Smooth muscle cell (in vitro differentiated cells): ENCODE measurements around the gene NCS1. TPM values are rescaled to one million over a fixed set of nuclear protein-coding genes. Genes with fewer than 3 reads are reported as not detected.
A peak's percentile ranks its signal among the peaks of the same experiment; 100 is the strongest.

ENCODE experiments used
- DNase-seq: peaks from one replicate; lab custom pipeline; 2025; ENCODE audit not compliant: unreplicated experiment; lab: John Stamatoyannopoulos, UW
- H2AFZ ChIP-seq: fragments of 200-600 bp; sonication (generic); 2 replicates; pipeline ENCODE4 v1.6.0; 2016; ENCODE audit warnings: antibody characterized with exemption, low read depth, mild to moderate bottlenecking
- H3F3A ChIP-seq: fragments of 200-600 bp; sonication (generic); 2 replicates; pipeline ENCODE4 v1.6.0; 2017; ENCODE audit warnings: antibody characterized with exemption, low read depth
- H3K27ac ChIP-seq: fragments of 200-600 bp; sonication (generic); 2 replicates; pipeline ENCODE4 v1.5.1; 2016; ENCODE audit warnings: low read depth, mild to moderate bottlenecking
- H3K27me3 ChIP-seq: fragments of 200-600 bp; sonication (generic); 2 replicates; pipeline ENCODE4 v1.6.1; 2016; ENCODE audit warnings: low read depth, mild to moderate bottlenecking
- H3K36me3 ChIP-seq: fragments of 200-600 bp; sonication (generic); 2 replicates; pipeline ENCODE4 v1.5.1; 2016; ENCODE audit warnings: low read depth
- H3K4me1 ChIP-seq: fragments of 200-600 bp; sonication (generic); 2 replicates; pipeline ENCODE4 v1.5.1; 2016; ENCODE audit warnings: low read depth
- H3K4me2 ChIP-seq: fragments of 200-600 bp; sonication (generic); 2 replicates; pipeline ENCODE4 v1.6.0; 2016; ENCODE audit warnings: mild to moderate bottlenecking
- H3K4me3 ChIP-seq: fragments of 200-600 bp; sonication (generic); 2 replicates; pipeline ENCODE4 v1.5.1; 2016; ENCODE audit warnings: mild to moderate bottlenecking
- H3K79me2 ChIP-seq: fragments of 200-600 bp; sonication (generic); 2 replicates; pipeline ENCODE4 v1.6.0; 2016; ENCODE audit warnings: low read depth, mild to moderate bottlenecking
- H3K9ac ChIP-seq: fragments of 200-600 bp; sonication (generic); 2 replicates; pipeline ENCODE4 v1.6.0; 2016; ENCODE audit warnings: low read depth
- H3K9me3 ChIP-seq: fragments of 200-600 bp; sonication (generic); replicated peaks from 2 replicates; pipeline ENCODE4 v1.5.1; 2016; ENCODE audit warnings: low read depth
- H4K20me1 ChIP-seq: fragments of 200-600 bp; sonication (generic); 2 replicates; pipeline ENCODE4 v1.6.0; 2016; ENCODE audit warnings: low read depth
- CTCF ChIP-seq: fragments of 200-600 bp; sonication (generic); IDR thresholded peaks from 2 replicates; pipeline ENCODE4 v1.5.1; 2017; ENCODE audit warnings: borderline replicate concordance, mild to moderate bottlenecking, antibody characterized with exemption; ENCODE audit not compliant: insufficient read depth, poor library complexity, severe bottlenecking
- WGBS: methylation state at CpG from one replicate; pipeline ENCODE4 v1.1.7; 2016; ENCODE audit warnings: low lambda C conversion rate; 5-methylcytosine and 5-hydroxymethylcytosine counted together
- polyA plus RNA-seq: library from polyadenylated mRNA; unstranded; fragments of >200 nt; fragmentation: Nextera tagmentation; extraction: Ambion mirVana; gene quantifications from 2 replicates; pipeline ENCODE4 v1.2.1, GENCODE V29; 2016
- total RNA-seq: library from RNA; depleted of rRNA; stranded (reverse); fragments of >200 nt; gene quantifications from 2 replicates; pipeline ENCODE4 v1.2.3, GENCODE V29; 2014

Gene NCS1
- total and polyA plus RNA-seq, 2 experiments from 2014 or later, result 28.0 to 59.3 TPM

DNA sequence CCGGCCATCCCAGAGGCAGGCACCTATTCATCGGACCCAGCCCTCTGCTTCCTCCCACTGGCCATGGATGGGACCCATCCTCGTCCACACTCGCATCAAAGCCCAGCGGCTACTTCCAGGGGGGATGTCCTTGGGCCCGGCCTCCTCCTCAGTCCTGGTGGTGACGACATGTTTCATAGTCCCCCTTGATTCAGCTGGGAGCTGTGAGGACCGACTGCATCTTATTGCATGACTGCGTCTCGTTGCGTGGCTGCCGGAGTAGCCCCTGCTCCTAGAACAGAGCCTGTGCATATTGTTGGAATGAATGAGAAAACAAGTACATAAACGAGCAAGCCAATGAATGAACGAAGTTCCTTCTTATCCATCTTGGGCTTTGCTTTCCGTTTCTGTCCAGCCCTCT is 12.8 kb downstream of the NCS1 start:
- Histone ChIP-seq H3K4me2 (peak overlapping the region; percentile 82), H2AFZ (no peak overlapping the region), H3K27ac (peak overlapping the region; percentile 81), H3K9ac (no peak overlapping the region), H3K9me3 (no peaks in the 10 kb centered on the region), H4K20me1 (peaks cover 98% of the 10 kb centered on the region), H3K4me3 (no peak overlapping the region), H3K4me1 (peaks cover 40% of the 10 kb centered on the region), H3K27me3 (no peaks in the 10 kb centered on the region), H3F3A (peaks cover 40% of the 10 kb centered on the region), H3K79me2 (peaks cover 84% of the 10 kb centered on the region), H3K36me3 (no peaks in the 10 kb centered on the region)
- WGBS, result 74% methylated on average over 15 of the region's 15 CpGs
- no peak for TF ChIP-seq CTCF
- DNase-seq, result no peak

GRCh38 chr9:130185490-130186031 is 13.4 kb downstream of the NCS1 start:
- peaks cover 40% of the 10 kb centered on the region for H3K4me1 ChIP-seq
- peak overlapping the region; percentile 82 for H3K4me2 ChIP-seq

DNA sequence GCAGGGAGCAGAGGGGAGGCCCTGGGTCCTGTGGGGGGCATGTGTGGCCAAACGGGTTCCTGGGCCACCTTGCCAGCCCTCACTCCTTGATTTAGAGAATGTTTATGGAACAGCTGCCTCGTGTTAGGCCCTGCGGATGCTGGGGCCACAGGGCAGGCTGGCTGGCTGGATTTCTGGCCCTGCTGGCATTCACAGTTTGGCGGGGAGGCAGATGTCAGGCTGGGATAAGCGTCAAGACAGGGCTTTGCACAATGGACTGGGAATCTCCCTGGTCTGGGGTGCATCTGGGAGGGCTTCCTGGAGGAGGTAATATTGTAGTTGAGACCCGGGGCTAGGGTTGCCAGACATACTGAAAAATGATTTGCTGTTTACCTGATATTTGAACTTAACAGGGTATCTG is 13.8 kb downstream of the NCS1 start:
- H3K27ac ChIP-seq, result peak overlapping the region; percentile 81
- no peaks in the 10 kb centered on the region for H3K9me3 ChIP-seq
- peaks cover 40% of the 10 kb centered on the region for H3K4me1 ChIP-seq
- no peak overlapping the region for H2AFZ ChIP-seq
- peaks cover 84% of the 10 kb centered on the region for H3K79me2 ChIP-seq
- H3K4me3 ChIP-seq, result no peak overlapping the region
- H3F3A ChIP-seq, result peaks cover 40% of the 10 kb centered on the region
- H3K36me3 ChIP-seq, result no peaks in the 10 kb centered on the region
- H3K27me3 ChIP-seq, result no peaks in the 10 kb centered on the region
- H3K4me2 ChIP-seq, result peak overlapping the region; percentile 82
- no peak for TF ChIP-seq CTCF
- peak overlapping the region; percentile 47 for H3K9ac ChIP-seq
- DNase-seq, result no peak
- peaks cover 98% of the 10 kb centered on the region for H4K20me1 ChIP-seq
- WGBS, result 59% methylated on average over 6 of the region's 6 CpGs

More at GRCh38 chr9:130185490-130186031, 13.4 kb downstream of the NCS1 start:
- H3K79me2 ChIP-seq, result peaks cover 84% of the 10 kb centered on the region
- H4K20me1 ChIP-seq, result peaks cover 98% of the 10 kb centered on the region
- H2AFZ ChIP-seq, result no peak overlapping the region
- no peak overlapping the region for H3K4me3 ChIP-seq
- peaks cover 40% of the 10 kb centered on the region for H3F3A ChIP-seq
- TF ChIP-seq CTCF, result no peak
- H3K27ac ChIP-seq, result peak overlapping the region; percentile 81
- WGBS, result 55% methylated on average over 17 of the region's 17 CpGs
- no peaks in the 10 kb centered on the region for H3K27me3 ChIP-seq
- no peaks in the 10 kb centered on the region for H3K36me3 ChIP-seq
- peak overlapping the region; percentile 47 for H3K9ac ChIP-seq
- DNase-seq, result no peak
- H3K9me3 ChIP-seq, result no peaks in the 10 kb centered on the region
